KOPT-K1 (cell line): ENCODE results near the gene ECPAS.
"Not testable (repeated sequence)": the region's sequence is repeated elsewhere in the genome, so short reads cannot be mapped to it uniquely, and the experiment has no call there.

Experiments
- H3K27ac ChIP-seq: fragments of 200-600 bp; sonication (generic); 2 replicates; pipeline ENCODE4 v1.5.1; 2016; ENCODE audit warnings: antibody characterized with exemption, mild to moderate bottlenecking, low read depth, low read length; ENCODE audit not compliant: poor library complexity, severe bottlenecking
- H3K36me3 ChIP-seq: fragments of 200-600 bp; sonication (generic); 2 replicates; pipeline ENCODE4 v1.5.1; 2017; ENCODE audit warnings: antibody characterized with exemption, mild to moderate bottlenecking, low read length, moderate library complexity; ENCODE audit not compliant: insufficient read depth
- H3K9me3 ChIP-seq: fragments of 200-600 bp; sonication (generic); 2 replicates; pipeline ENCODE4 v1.5.1; 2017; ENCODE audit warnings: antibody characterized with exemption, low read length, mild to moderate bottlenecking; ENCODE audit not compliant: insufficient read depth, poor library complexity, severe bottlenecking

ECPAS gene

GRCh38 chr9:111449705-111450104, 34.5 kb downstream of the ECPAS start:
- Histone ChIP-seq H3K9me3 (no peaks in the 10 kb centered on the region), H3K36me3 (peaks cover 14% of the 10 kb centered on the region; the same call in 1 of the 2 replicates), H3K27ac (no peak overlapping the region)

GRCh38 chr9:111445799-111446198, 38.4 kb downstream of the ECPAS start:
- not testable (repeated sequence) for H3K9me3 ChIP-seq, H3K27ac ChIP-seq
- H3K36me3 ChIP-seq, result peaks cover 32% of the 10 kb centered on the region

GRCh38 chr9:111443454-111443853, 40.7 kb downstream of the ECPAS start:
- Histone ChIP-seq H3K27ac (no peak overlapping the region), H3K36me3 (peaks cover 46% of the 10 kb centered on the region), H3K9me3 (no peaks in the 10 kb centered on the region)

- no peaks in the 10 kb centered on the region for H3K9me3 ChIP-seq
- H3K36me3 ChIP-seq, result peaks cover 52% of the 10 kb centered on the region
- no peak overlapping the region for H3K27ac ChIP-seq
These were observed 41.7 kb downstream of the ECPAS start for GRCh38 chr9:111442360-111443027.

GRCh38 chr9:111440226-111440625, 44.0 kb downstream of the ECPAS start:
- Histone ChIP-seq H3K9me3 (no peaks in the 10 kb centered on the region), H3K36me3 (peaks cover 70% of the 10 kb centered on the region), H3K27ac (no peak overlapping the region)

- Histone ChIP-seq H3K9me3 (no peaks in the 10 kb centered on the region), H3K27ac (no peak overlapping the region), H3K36me3 (peaks cover 64% of the 10 kb centered on the region)
These were observed 45.5 kb downstream of the ECPAS start for GRCh38 chr9:111438541-111439235.

GRCh38 chr9:111436571-111436970, 47.6 kb downstream of the ECPAS start:
- no peaks in the 10 kb centered on the region for H3K9me3 ChIP-seq
- no peak overlapping the region for H3K27ac ChIP-seq
- peaks cover 64% of the 10 kb centered on the region for H3K36me3 ChIP-seq

GRCh38 chr9:111433082-111433481, 51.1 kb downstream of the ECPAS start:
- H3K27ac ChIP-seq, result no peak overlapping the region
- peaks cover 66% of the 10 kb centered on the region for H3K36me3 ChIP-seq
- no peaks in the 10 kb centered on the region for H3K9me3 ChIP-seq

GRCh38 chr9:111431684-111432083, 52.5 kb downstream of the ECPAS start:
- H3K36me3 ChIP-seq, result peaks cover 69% of the 10 kb centered on the region
- H3K9me3 ChIP-seq, result no peaks in the 10 kb centered on the region
- H3K27ac ChIP-seq, result no peak overlapping the region

- H3K36me3 ChIP-seq, result peaks cover 82% of the 10 kb centered on the region
- H3K9me3 ChIP-seq, result no peaks in the 10 kb centered on the region
- H3K27ac ChIP-seq, result no peak overlapping the region
These were observed 55.0 kb downstream of the ECPAS start for GRCh38 chr9:111429175-111429574.

- H3K27ac ChIP-seq, result no peak overlapping the region
- peaks cover 89% of the 10 kb centered on the region for H3K36me3 ChIP-seq
- H3K9me3 ChIP-seq, result no peaks in the 10 kb centered on the region
These were observed 57.0 kb downstream of the ECPAS start for GRCh38 chr9:111427186-111427585.

- peaks cover 90% of the 10 kb centered on the region for H3K36me3 ChIP-seq
- no peak overlapping the region for H3K27ac ChIP-seq
These were observed 60.8 kb downstream of the ECPAS start for GRCh38 chr9:111423389-111423788.

GRCh38 chr9:111414406-111414805, 69.8 kb downstream of the ECPAS start:
- Histone ChIP-seq H3K9me3 (no peaks in the 10 kb centered on the region), H3K36me3 (peaks cover 96% of the 10 kb centered on the region), H3K27ac (no peak overlapping the region)

More at GRCh38 chr9:111423389-111423788, 60.8 kb downstream of the ECPAS start:
- no peaks in the 10 kb centered on the region for H3K9me3 ChIP-seq

- H3K9me3 ChIP-seq, result no peaks in the 10 kb centered on the region
- peaks cover 97% of the 10 kb centered on the region for H3K36me3 ChIP-seq
- no peak overlapping the region for H3K27ac ChIP-seq
These were observed 70.2 kb downstream of the ECPAS start for GRCh38 chr9:111413996-111414395.

- Histone ChIP-seq H3K27ac (no peak overlapping the region), H3K36me3 (peaks cover 99% of the 10 kb centered on the region), H3K9me3 (no peaks in the 10 kb centered on the region)
These were observed 71.9 kb downstream of the ECPAS start for GRCh38 chr9:111412280-111412679.

- Histone ChIP-seq H3K36me3 (peaks cover 99% of the 10 kb centered on the region), H3K27ac (no peak overlapping the region), H3K9me3 (no peaks in the 10 kb centered on the region)
These were observed 72.9 kb downstream of the ECPAS start for GRCh38 chr9:111411266-111411665.
